GM12892 (cell line): ENCODE data around the gene LIN7A.
"Not testable (repeated sequence)": the region's sequence is repeated elsewhere in the genome, so short reads cannot be mapped to it uniquely, and the experiment has no call there.

Experiments
- DNase-seq: peaks from one replicate; pipeline ENCODE4 v3.0.0; 2011; ENCODE audit not compliant: insufficient read length
- FAIRE-seq: peaks from 2 replicates; lab custom pipeline; 2011; peaks lifted over from hg19 to GRCh38; lab: Jason Lieb, UNC
- POLR2A ChIP-seq: IDR thresholded peaks from 2 replicates; pipeline ENCODE4 v1.6.1; 2011; ENCODE audit warnings: low read depth, low read length, control low read depth
- POLR2AphosphoS5 ChIP-seq: IDR thresholded peaks from 2 replicates; pipeline ENCODE4 v1.6.1; 2011; ENCODE audit warnings: low read depth, low read length, control low read depth
- TAF1 ChIP-seq: IDR thresholded peaks from 2 replicates; pipeline ENCODE4 v1.6.1; 2011; ENCODE audit warnings: low read depth, mild to moderate bottlenecking, control low read depth, low read length, borderline replicate concordance

The LIN7A gene

DNA sequence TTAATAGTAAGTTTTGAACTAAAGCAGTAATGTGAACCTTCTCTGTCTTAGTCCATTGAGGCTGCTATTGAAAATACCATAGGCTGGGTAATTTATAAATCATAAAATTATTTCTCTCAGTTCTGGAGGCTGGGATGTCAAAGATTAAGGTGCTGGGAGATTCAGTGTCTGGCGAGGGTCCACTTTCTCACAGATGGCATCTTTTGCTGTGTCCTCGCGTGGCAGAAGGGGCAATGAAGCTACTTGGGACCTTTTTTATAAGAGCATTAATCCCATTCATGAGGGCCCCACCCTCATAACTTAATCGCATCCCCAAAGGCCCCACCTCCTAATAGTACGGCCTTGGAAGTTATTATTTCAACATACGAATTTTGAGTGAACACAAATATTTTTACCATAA, 28.4 kb downstream of the LIN7A start:
- no peak for FAIRE-seq
- DNase-seq = no peak
- no peak for TF ChIP-seq POLR2AphosphoS5
- TF ChIP-seq POLR2A = no peak
- TF ChIP-seq TAF1 = no peak

DNA sequence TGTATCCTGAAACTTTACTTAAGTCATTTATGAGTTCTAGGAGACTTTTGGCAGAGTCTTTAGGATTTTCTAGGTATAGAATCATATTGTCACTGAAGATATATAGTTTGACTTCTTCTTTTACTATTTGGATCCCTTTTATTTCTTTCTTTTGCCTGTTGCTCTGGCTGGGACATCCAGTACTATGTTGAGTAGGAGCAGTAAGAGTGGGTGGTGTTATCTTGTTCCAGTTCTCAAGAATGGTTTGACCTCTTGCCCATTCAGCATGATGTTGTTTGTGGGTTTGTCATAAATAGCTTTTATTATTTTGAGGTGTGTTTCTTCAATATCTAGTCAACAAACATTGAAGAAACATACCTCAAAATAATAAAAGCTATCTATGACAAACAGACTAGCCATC, 35.0 kb downstream of the LIN7A start:
- no peak for TF ChIP-seq POLR2AphosphoS5
- TF ChIP-seq POLR2A = no peak
- no peak for TF ChIP-seq TAF1
- no peak for FAIRE-seq
- DNase-seq = no peak

DNA sequence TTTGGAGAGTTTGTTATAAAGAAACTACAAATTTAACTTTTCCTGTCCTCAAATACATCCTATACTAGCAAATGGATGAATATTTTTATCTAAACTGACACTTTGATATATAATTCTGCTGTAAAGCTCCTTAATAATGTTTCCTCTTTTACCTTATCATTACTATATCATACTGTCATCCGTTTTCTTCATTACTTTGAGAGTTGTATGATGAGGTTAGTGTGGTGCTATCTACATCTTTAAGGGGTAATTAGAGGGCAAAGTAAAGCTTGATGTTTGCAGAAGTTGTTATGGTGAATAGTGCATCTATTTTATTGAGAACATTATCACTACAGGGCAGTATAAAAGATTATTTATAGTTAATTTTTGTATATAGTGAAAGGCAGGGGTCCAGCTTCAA, 36.1 kb downstream of the LIN7A start:
- no peak for TF ChIP-seq POLR2AphosphoS5
- no peak for TF ChIP-seq POLR2A
- no peak for TF ChIP-seq TAF1
- no peak for DNase-seq
- FAIRE-seq = no peak

DNA sequence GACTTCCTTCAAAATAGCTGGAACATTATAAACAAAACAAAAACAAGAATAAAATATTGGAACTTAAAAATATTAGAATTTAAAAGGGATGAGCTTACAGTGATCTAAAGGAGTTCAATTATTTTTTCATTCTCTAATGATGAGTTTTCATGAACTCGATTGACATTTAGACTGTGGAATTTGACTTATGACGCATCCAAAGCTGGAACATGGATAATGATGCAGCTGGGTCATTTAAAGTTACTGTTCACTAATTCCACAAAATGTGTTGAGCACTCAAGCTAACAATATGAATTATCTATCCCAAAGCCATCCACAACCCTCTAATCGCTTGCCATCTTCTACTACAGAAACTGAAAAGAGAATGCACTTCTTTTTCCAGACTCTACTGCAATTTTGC, 42.5 kb downstream of the LIN7A start:
- DNase-seq (no peak), FAIRE-seq (no peak)
- TF ChIP-seq POLR2AphosphoS5 (no peak), POLR2A (no peak), TAF1 (no peak)

DNA sequence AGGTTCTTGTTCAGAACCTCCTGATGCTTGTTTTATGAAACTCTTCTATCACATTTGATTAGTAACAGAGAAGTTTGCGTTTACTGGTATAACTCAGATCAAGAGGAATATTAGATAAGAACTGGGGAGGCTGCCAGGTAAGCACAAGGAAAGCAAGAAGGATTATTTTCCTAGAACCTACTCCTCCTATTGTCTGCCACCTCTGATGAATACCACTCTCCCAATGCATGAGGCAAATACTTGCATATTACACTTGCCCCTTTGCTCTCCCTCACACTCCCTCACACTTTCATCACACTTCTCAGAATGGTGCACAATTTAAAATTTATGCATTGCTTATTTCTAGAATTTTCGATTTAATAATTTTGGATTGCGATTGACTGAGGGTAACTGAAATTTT, 43.6 kb downstream of the LIN7A start:
- FAIRE-seq = no peak
- TF ChIP-seq TAF1 (no peak), POLR2AphosphoS5 (no peak), POLR2A (no peak)
- no peak for DNase-seq

DNA sequence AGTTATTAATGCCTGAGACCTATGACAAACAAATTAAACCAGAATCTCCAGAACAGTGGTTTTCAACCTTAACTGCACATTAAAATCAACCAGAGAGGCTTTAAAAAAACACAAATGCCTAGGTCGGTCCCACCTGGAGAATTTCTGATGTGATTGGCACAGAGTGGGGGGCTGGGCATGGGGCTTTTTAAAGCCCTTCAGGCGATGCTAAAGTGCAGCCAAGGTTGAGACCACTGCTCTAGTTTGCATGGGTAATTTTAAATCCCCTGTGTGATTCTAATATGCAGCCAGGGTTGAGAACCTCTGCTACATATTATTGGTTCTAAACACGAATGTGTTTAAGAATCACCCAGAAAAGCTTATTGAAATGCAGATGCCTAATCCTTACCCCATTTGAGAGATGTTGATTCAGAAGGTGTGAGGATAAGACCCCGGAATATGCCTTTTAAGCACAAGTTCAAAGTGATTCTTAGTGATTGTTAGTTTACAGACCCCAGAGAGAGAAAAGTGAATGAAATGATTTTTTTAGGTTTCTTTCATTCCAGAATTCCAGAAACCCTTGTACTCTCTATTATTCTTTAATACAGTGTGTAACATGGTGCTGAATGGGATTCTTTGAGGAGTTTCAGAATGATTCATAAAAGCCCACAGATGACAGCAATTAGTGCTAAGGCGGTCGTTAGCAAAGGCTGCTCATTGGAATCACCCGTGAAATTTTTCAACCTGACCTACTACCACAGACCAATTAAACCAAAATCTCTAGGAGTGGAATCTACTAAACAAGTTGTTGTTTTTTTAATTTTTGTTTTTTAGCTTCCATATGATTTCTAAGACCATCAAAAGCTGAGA, 44.9 kb downstream of the LIN7A start:
- FAIRE-seq (no peak), DNase-seq (no peak)
- TF ChIP-seq POLR2A = no peak

DNA sequence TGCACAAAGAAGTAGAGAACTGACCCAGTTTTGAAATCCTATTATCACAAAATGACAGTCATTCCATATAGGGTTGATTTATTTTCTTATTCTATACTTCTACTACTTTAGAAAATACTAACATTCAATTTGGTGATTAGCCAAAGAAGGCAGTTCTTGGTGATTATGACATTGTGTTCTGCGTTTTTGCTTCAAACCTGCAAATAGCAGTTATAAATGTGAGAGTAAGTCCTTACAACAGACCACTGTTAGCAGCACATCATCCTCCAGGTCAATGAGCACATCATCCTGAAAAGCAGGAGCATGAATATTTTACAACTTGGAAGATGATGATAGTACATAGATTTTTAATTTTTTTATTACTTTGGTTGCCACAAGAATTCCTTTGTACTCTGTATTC, 53.1 kb downstream of the LIN7A start:
- TF ChIP-seq POLR2AphosphoS5 = no peak
- no peak for DNase-seq
- FAIRE-seq = no peak

DNA sequence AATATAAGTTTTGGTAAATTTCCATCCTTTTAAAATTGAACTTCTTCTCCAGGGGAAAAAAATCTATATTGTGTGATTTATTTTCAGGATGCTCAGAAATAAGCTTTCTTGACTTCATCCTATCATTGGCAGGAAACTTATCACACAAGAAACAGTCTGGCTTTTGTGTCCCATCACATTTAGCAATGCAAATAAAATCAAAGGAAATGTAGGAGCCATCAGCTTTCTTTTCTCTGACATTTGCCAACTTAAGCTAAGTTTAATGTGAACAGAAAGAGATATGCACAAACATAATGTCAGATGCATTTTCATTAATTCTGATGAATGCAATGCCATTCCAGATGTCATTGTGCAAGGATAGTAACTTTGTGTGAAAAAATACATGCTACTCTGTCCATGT, 56.6 kb downstream of the LIN7A start:
- TF ChIP-seq POLR2A (no peak), POLR2AphosphoS5 (no peak), TAF1 (no peak)

DNA sequence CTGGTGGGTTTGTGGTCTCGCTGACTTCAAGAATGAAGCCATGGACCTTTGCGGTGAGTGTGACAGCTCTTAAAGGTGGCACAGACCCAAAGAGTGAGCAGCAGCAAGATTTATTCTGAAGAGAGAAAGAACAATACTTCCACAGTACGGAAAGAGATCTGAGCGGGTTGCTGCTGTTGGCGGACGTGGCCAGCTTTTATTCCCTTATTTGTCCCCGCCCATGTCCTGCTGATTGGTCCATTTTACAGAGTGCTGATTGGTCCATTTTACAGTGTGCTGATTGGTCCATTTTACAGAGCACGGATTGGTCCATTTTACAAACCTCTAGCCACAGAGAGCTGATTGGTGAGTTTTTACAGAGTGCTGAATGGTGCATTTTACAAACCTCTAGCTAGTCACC, 59.3 kb downstream of the LIN7A start:
- DNase-seq, FAIRE-seq: not testable (repeated sequence)

More for the DNA sequence above, 56.6 kb downstream of the LIN7A start:
- peak; percentile 9 for FAIRE-seq
- no peak for DNase-seq

DNA sequence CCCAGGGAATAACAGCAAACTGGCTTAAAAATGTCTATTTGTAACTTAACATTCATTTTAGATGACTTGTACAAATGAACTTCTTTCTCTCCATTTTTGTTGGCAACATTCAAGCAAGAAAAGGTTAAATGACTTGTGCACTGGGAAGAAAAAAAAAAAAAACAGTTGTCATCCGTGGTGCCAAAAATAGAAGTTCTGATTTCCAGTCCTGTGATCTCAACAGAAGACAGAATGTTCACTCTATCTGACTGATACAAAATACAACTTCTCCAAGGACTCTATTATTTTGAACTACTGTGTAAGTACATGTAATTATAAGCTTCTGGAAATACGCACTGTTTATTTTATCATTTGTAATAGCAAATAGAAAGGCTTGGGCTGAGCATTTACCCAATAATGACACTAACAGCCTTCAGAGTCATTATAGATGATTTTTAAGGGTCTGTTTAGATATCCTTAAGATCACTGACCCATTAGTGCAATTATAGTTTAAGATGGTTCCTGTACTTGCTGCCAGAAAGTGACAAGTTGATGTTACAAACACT, 59.9 kb downstream of the LIN7A start:
- no peak for FAIRE-seq
- DNase-seq = no peak
- TF ChIP-seq POLR2AphosphoS5 (no peak), POLR2A (no peak), TAF1 (no peak)

DNA sequence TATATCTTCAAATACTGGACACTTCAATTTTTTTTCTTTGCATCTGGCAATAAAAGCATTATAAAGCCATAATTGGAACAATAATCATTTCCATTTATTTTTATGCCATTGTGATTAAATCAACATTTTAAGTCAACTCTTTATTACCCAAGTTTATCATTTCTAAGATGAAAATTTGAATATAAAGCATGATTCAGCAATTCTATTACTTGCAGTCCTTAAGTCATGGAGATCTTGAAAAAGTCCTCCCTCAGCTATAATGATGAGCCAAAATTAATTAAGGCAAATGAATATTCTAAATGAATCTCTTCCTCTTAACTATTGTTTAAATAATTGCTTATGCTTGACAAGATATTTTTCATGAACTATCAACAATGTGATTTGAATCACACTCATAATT, 65.7 kb downstream of the LIN7A start:
- FAIRE-seq (no peak), DNase-seq (no peak)
- TF ChIP-seq TAF1 (no peak), POLR2AphosphoS5 (no peak), POLR2A (no peak)

DNA sequence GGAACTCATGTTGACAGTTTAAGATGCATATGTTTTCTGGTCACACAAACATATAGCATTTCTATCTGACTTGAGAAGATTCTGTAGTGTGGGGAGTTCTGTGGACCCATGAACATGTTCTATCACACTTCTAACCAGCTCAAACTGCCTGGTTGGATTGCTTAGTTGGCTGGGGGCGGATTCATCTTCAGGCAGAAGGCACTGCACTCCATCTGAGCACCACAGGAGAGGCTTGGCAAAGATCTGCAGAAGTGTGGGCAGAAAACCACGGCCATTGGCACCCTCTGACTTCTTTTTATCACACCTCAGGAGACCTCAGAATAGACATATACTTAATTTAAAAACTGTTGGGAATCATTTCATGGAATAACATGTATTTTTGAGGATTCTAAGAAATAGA, 68.5 kb downstream of the LIN7A start:
- no peak for DNase-seq
- TF ChIP-seq TAF1 = no peak
- TF ChIP-seq POLR2A = no peak
- no peak for TF ChIP-seq POLR2AphosphoS5
- FAIRE-seq = no peak

DNA sequence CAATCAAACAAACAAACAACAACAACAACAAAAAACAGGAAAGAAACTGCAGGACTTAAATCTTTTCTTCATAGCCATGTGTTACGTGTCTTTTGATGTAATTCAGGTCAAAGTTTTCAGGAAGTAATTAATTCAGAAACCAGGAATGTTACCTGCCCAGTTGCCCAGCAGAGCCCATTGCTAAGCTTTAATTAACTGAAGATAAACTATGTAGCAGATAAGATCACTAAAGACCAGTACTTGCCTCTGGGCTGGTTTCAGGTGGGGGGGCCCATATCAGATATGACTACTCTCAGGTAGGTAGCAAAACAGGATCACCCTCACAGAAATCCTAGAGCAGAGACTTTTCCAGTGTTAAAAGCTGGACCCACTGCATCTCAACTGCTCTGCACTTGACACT, 69.2 kb downstream of the LIN7A start:
- TF ChIP-seq POLR2A = no peak
- no peak for DNase-seq
- FAIRE-seq = no peak
